Keratinocyte (primary cell): ENCODE results near the gene GRIK4. TPM values are rescaled to one million over a fixed set of nuclear protein-coding genes. Genes with fewer than 3 reads are reported as not detected.

Experiments
- DNase-seq: peaks from one replicate; pipeline ENCODE4 v3.0.0-alpha.2; 2011; ENCODE audit warnings: low read depth, missing footprints, low spot score
- FAIRE-seq: peaks from 2 replicates; lab custom pipeline; 2011; peaks lifted over from hg19 to GRCh38; lab: Jason Lieb, UNC
- H2AFZ ChIP-seq: 2 replicates; pipeline ENCODE4 v1.6.0; 2012; ENCODE audit warnings: low read length, control low read depth, inconsistent platforms; ENCODE audit not compliant: control insufficient read depth
- H3K27ac ChIP-seq: 2 replicates; pipeline ENCODE4 v1.5.1; 2011; ENCODE audit warnings: low read length; ENCODE audit not compliant: control insufficient read depth, insufficient read depth
- H3K27me3 ChIP-seq: 3 replicates; pipeline ENCODE4 v1.6.0; 2011; ENCODE audit warnings: low read length; ENCODE audit not compliant: control insufficient read depth, insufficient read depth; ENCODE audit errors: extremely low read depth
- H3K36me3 ChIP-seq, 2 experiments: 2 replicates in 1 of 2; 3 replicates in 1 of 2; pipeline ENCODE4 v1.5.1; 2011; ENCODE audit warnings: low read length in 2 of 2, mild to moderate bottlenecking in 1 of 2; ENCODE audit not compliant: control insufficient read depth in 2 of 2, insufficient read depth in 2 of 2; ENCODE audit errors: extremely low read depth in 1 of 2
- H3K4me1 ChIP-seq: 3 replicates; pipeline ENCODE4 v1.5.1; 2011; ENCODE audit warnings: low read length; ENCODE audit not compliant: control insufficient read depth, insufficient read depth; ENCODE audit errors: extremely low read depth
- H3K4me2 ChIP-seq: 3 replicates; pipeline ENCODE4 v1.6.0; 2011; ENCODE audit warnings: low read depth, low read length; ENCODE audit not compliant: control insufficient read depth, insufficient read depth; ENCODE audit errors: extremely low read depth
- H3K4me3 ChIP-seq, 3 experiments: fragments of 200-600 bp in 1 of 3; sonication (generic) in 1 of 3; 2 replicates in 2 of 3; 3 replicates in 1 of 3; pipeline ENCODE4 v1.5.1; 2011 to 2016; ENCODE audit warnings: low read length in 3 of 3, mild to moderate bottlenecking in 3 of 3, control low read depth in 2 of 3, inconsistent platforms in 1 of 3, low read depth in 1 of 3, mixed read lengths in 1 of 3, mixed run types in 1 of 3, moderate library complexity in 1 of 3; ENCODE audit not compliant: control insufficient read depth in 2 of 3, insufficient read depth in 2 of 3; ENCODE audit errors: extremely low read depth in 1 of 3
- H3K79me2 ChIP-seq: 2 replicates; pipeline ENCODE4 v1.6.0; 2012; ENCODE audit warnings: low read length; ENCODE audit not compliant: control insufficient read depth, insufficient read depth
- H3K9ac ChIP-seq: 3 replicates; pipeline ENCODE4 v1.6.0; 2011; ENCODE audit warnings: low read length; ENCODE audit not compliant: control insufficient read depth, insufficient read depth; ENCODE audit errors: extremely low read depth
- H3K9me1 ChIP-seq: 3 replicates; pipeline ENCODE4 v1.6.0; 2011; ENCODE audit warnings: low read length; ENCODE audit not compliant: control insufficient read depth, insufficient read depth; ENCODE audit errors: extremely low read depth
- H3K9me3 ChIP-seq: 2 replicates; pipeline ENCODE4 v1.5.1; 2012; ENCODE audit warnings: low read depth, low read length; ENCODE audit not compliant: control insufficient read depth
- H4K20me1 ChIP-seq: 3 replicates; pipeline ENCODE4 v1.6.0; 2011; ENCODE audit warnings: low read length; ENCODE audit not compliant: control insufficient read depth, insufficient read depth; ENCODE audit errors: extremely low read depth
- CTCF ChIP-seq, 3 experiments: IDR thresholded peaks in 1 of 3; conservative IDR thresholded peaks in 1 of 3; optimal IDR thresholded peaks in 1 of 3; 2 replicates in 2 of 3; 3 replicates in 1 of 3; pipeline versions ENCODE3 to v1.5.1; 2011; ENCODE audit warnings: low read length in 3 of 3, mild to moderate bottlenecking in 3 of 3, moderate library complexity in 2 of 3, control low read depth in 1 of 3, inconsistent platforms in 1 of 3; ENCODE audit not compliant: insufficient read depth in 2 of 3; ENCODE audit errors: extremely low read depth in 1 of 3
- EZH2 ChIP-seq: IDR thresholded peaks from one replicate; pipeline ENCODE4 v1.6.1; 2012; ENCODE audit warnings: inconsistent platforms, mild to moderate bottlenecking, low read length, moderate library complexity
- dilution Hi-C: fragments of 300-500 bp; cut with MboI; formaldehyde crosslinking; loops from one replicate; pipeline ENCODE4 v1.7.0; 2020; ENCODE audit warnings: low sequenced_read_pairs; ENCODE audit not compliant: extremely low pct_ligation_motif_present
- polyA plus RNA-seq, 5 experiments: library from polyadenylated mRNA; depleted of rRNA in 3 of 5; stranded (reverse) in 3 of 5; stranded (forward) in 1 of 5; unstranded in 1 of 5; fragments of >200 nt; gene quantifications; 1 replicate in 1 of 5; 2 replicates in 3 of 5; 3 replicates in 1 of 5; pipeline versions ENCODE4 v1.2.1 to v1.2.3, GENCODE V29; 2011 to 2012; ENCODE audit warnings: missing spikeins in 2 of 5, low read depth in 1 of 5, low replicate concordance in 1 of 5

GRIK4 gene
- polyA plus RNA-seq, 1 donor (not counting 4 experiments of a cell fraction or from before 2014, with no cell fraction given) = not detected

- Histone ChIP-seq H3K4me3 (no peak overlapping the region), H2AFZ (no peak overlapping the region), H3K27me3 (no peaks in the 10 kb centered on the region), H3K9me3 (no peaks in the 10 kb centered on the region), H3K36me3 (no peaks in the 10 kb centered on the region), H3K27ac (no peak overlapping the region), H3K4me2 (no peak overlapping the region), H3K9ac (no peak overlapping the region), H4K20me1 (no peaks in the 10 kb centered on the region), H3K9me1 (no peaks in the 10 kb centered on the region), H3K4me1 (no peaks in the 10 kb centered on the region), H3K79me2 (no peaks in the 10 kb centered on the region)
- no peak for FAIRE-seq
- TF ChIP-seq EZH2 = no peak
- TF ChIP-seq CTCF (optimal IDR thresholded peaks at IDR 0.05 in 1 of 3, IDR thresholded peaks at IDR 0.05 in 1 of 3, conservative IDR thresholded peaks at IDR 0.05 in 1 of 3; ENCODE audit: extremely low read depth in 1 of 3, insufficient read depth in 2 of 3, low read length in 3 of 3) = no peak
- no peak for DNase-seq
- dilution Hi-C loops = no loop called here
These were observed 347.2 kb downstream of the GRIK4 start for GRCh38 chr11:120858740-120859139.

GRCh38 chr11:120859552-120860295 lies 348.2 kb downstream of the GRIK4 start:
- DNase-seq = no peak

More at GRCh38 chr11:120859552-120860295, 348.2 kb downstream of the GRIK4 start:
- no peak overlapping the region for H3K27ac ChIP-seq
- no peaks in the 10 kb centered on the region for H3K9me3 ChIP-seq
- no peaks in the 10 kb centered on the region for H4K20me1 ChIP-seq
- H2AFZ ChIP-seq = no peak overlapping the region
- H3K27me3 ChIP-seq = no peaks in the 10 kb centered on the region
- TF ChIP-seq EZH2 = no peak
- no peak for TF ChIP-seq CTCF (optimal IDR thresholded peaks at IDR 0.05 in 1 of 3, IDR thresholded peaks at IDR 0.05 in 1 of 3, conservative IDR thresholded peaks at IDR 0.05 in 1 of 3; ENCODE audit: extremely low read depth in 1 of 3, insufficient read depth in 2 of 3, low read length in 3 of 3)
- no peaks in the 10 kb centered on the region for H3K4me1 ChIP-seq
- dilution Hi-C loops = no loop called here
- no peak overlapping the region for H3K4me3 ChIP-seq
- H3K79me2 ChIP-seq = no peaks in the 10 kb centered on the region
- no peak overlapping the region for H3K9ac ChIP-seq
- no peaks in the 10 kb centered on the region for H3K9me1 ChIP-seq
- no peaks in the 10 kb centered on the region for H3K36me3 ChIP-seq
- no peak for FAIRE-seq
- no peak overlapping the region for H3K4me2 ChIP-seq
